GM18858 (cell line): ENCODE data around the gene DENND1A.
"Not testable (repeated sequence)": the region's sequence is repeated elsewhere in the genome, so short reads cannot be mapped to it uniquely, and the experiment has no call there.

Source experiments
- ATAC-seq: cut with Tn5 transposase; IDR thresholded peaks from one replicate; pipeline ENCODE4 v1.9.1; 2021; ENCODE audit not compliant: unreplicated experiment

DENND1A gene

GRCh38 chr9:123742009-123742767 is 187.7 kb downstream of the DENND1A start:
- ATAC-seq, result no peak

- ATAC-seq, result no peak
Observed at GRCh38 chr9:123741214-123741613, 188.7 kb downstream of the DENND1A start.

- ATAC-seq, result no peak
Observed at GRCh38 chr9:123739902-123740301, 190.0 kb downstream of the DENND1A start.

- ATAC-seq, result no peak
Observed at GRCh38 chr9:123739387-123739786, 190.5 kb downstream of the DENND1A start.

GRCh38 chr9:123738648-123739047 is 191.3 kb downstream of the DENND1A start:
- ATAC-seq, result no peak

GRCh38 chr9:123735376-123735775 is 194.6 kb downstream of the DENND1A start:
- ATAC-seq, result no peak

GRCh38 chr9:123728571-123728970 is 201.4 kb downstream of the DENND1A start:
- ATAC-seq, result not testable (repeated sequence)

- ATAC-seq, result no peak
Observed at GRCh38 chr9:123727332-123727731, 202.6 kb downstream of the DENND1A start.

GRCh38 chr9:123725389-123725788 is 204.5 kb downstream of the DENND1A start:
- no peak for ATAC-seq

GRCh38 chr9:123724211-123724796 is 205.6 kb downstream of the DENND1A start:
- no peak for ATAC-seq

- no peak for ATAC-seq
Observed at GRCh38 chr9:123723135-123723875, 206.6 kb downstream of the DENND1A start.

GRCh38 chr9:123722378-123722777 is 207.5 kb downstream of the DENND1A start:
- ATAC-seq, result no peak

- no peak for ATAC-seq
Observed at GRCh38 chr9:123718188-123718587, 211.7 kb downstream of the DENND1A start.

- no peak for ATAC-seq
Observed at GRCh38 chr9:123717581-123718175, 212.2 kb downstream of the DENND1A start.

GRCh38 chr9:123716339-123716945 is 213.5 kb downstream of the DENND1A start:
- no peak for ATAC-seq

- no peak for ATAC-seq
Observed at GRCh38 chr9:123715258-123715657, 214.7 kb downstream of the DENND1A start.

- ATAC-seq, result no peak
Observed at GRCh38 chr9:123713282-123713681, 216.6 kb downstream of the DENND1A start.

GRCh38 chr9:123712399-123712798 is 217.5 kb downstream of the DENND1A start:
- no peak for ATAC-seq

GRCh38 chr9:123710299-123710698 is 219.6 kb downstream of the DENND1A start:
- no peak for ATAC-seq

- ATAC-seq, result no peak
Observed at GRCh38 chr9:123702483-123702882, 227.4 kb downstream of the DENND1A start.

- ATAC-seq, result no peak
Observed at GRCh38 chr9:123697686-123698085, 232.2 kb downstream of the DENND1A start.
